CD4-positive, alpha-beta T cell treated with Interleukin-6 at 100 ng/mL for 8 hours (primary cell): ENCODE data around the gene PARD3.
"Not testable (repeated sequence)": the region's sequence is repeated elsewhere in the genome, so short reads cannot be mapped to it uniquely, and the experiment has no call there.

ENCODE experiments used
- DNase-seq: peaks from one replicate; pipeline ENCODE4 v3.0.0-alpha.2; 2020; ENCODE audit warnings: mixed read lengths, low spot score

The PARD3 gene

GRCh38 chr10:34097682-34098081 lies 717.4 kb downstream of the PARD3 start:
- no peak for DNase-seq

DNA sequence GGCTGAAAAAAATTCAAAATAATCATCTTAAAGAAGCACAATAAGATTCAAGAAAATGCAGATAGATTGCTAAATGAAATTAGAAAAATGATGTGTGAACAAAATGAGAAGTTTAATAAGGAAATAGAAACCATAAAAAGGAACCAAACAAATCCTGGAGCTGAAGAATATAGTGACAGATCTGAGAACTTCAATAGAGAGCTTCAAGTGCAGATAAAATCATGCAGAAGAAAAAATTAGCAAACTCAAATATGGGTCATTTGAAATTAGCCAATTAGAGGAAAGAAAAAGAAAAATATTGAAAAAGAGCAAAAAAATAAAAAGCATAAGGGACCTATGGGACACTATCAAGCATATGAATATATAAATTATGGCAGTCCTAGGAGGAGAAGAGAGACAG lies 720.1 kb downstream of the PARD3 start:
- DNase-seq = no peak

DNA sequence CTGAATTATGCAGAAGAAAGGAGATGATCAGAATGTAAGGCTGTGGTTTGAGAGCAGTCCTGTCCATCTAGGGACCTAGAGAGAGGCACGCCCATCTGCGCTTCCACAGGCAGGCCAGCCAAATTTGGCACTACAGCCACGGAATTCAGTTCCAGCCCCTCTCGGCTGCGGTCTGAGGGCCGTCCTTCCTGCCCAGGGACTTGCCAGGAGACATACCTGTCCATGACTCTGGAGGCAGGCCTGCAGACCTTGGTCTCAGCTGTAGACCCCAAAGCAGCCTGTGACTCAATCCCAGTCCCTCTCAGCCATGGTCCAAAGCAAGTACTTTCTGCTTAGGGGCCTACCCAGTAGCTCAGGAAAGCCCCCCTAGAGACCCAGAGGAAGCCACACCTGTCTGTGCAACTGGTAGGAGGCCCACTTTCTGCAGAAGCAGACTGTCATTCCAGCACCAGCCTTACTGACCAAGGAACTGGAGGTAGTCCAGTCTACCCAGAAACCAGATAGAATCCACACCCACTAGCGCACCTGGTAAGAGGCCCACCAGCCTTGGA lies 720.9 kb downstream of the PARD3 start:
- no peak for DNase-seq

- DNase-seq = no peak
These were observed 722.2 kb downstream of the PARD3 start for GRCh38 chr10:34092891-34093290.

DNA sequence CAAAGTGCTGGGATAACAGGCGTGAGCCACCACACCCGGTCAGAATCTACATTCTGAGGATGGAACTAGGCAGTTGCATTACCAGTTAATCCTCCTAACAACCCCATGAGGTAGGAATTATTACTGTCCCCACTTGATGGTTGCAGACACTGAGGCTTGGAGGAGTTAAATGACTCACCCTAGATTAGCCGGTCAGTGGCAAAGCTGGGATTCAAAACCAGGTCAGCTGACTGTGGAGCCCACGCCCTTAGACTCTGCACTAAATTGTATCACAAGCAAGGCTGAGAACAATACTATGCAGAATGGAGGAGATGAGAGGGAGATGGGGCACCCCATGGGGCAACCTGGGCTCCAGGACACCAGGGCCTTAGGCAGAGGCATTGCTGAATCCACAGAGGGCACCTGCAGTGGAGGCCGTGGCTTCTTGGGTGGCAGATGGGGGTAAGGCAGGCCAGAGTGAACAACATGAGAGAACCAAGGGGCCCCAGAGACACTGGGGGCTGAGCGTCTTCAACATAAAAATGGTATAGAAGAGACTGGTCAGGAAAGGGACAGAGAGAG lies 723.4 kb downstream of the PARD3 start:
- no peak for DNase-seq

GRCh38 chr10:34089253-34089652 lies 725.8 kb downstream of the PARD3 start:
- no peak for DNase-seq

DNA sequence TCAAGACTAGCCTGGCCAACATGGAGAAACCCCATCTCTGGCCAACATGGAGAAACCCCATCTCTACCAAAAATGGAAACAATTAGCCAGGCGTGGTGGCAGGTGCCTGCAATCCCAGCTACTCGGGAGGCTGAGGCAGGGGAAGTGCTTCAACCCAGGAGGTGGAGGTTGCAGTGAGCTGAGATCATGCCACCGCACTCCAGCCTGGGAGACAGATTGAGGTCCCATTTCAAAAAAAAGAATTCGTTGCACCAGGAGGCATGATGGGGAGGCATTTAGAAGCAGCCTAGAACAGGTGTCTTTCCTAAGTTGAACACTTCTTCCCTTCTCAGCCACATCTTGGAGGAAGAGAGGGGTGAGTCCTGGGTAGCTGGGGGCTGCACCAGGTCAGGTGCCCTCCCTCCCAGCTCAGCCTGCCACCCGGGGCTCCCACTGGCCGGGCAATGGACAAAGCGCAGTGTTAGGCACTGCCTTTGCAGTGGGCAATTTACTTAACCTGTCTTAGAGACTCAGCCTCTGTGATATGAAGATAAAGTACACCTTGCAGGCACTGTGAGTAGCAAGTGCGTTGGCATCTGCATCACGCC lies 726.8 kb downstream of the PARD3 start:
- DNase-seq = no peak

- DNase-seq = no peak
These were observed 728.0 kb downstream of the PARD3 start for GRCh38 chr10:34087095-34087418.

- DNase-seq = no peak
These were observed 731.5 kb downstream of the PARD3 start for GRCh38 chr10:34083567-34083966.

DNA sequence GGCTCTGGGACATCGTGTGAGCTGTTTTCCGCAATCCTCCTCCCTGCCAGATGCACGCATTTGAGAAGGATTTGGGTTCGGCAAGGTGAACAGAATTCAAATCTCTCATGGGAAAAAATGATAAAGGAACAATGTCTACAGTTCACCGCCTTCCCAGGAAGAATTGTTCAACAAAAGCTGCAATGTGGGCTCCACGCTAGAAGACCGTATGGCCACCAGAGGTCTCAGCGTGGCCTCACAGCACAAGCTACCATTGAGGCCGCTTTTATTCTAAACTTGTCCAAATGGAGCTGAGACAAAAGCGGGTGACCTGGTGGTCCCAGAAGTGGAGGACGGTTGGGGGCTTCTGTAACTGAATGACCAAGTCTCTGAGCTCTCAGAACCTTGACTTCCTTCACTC lies 733.1 kb downstream of the PARD3 start:
- no peak for DNase-seq

DNA sequence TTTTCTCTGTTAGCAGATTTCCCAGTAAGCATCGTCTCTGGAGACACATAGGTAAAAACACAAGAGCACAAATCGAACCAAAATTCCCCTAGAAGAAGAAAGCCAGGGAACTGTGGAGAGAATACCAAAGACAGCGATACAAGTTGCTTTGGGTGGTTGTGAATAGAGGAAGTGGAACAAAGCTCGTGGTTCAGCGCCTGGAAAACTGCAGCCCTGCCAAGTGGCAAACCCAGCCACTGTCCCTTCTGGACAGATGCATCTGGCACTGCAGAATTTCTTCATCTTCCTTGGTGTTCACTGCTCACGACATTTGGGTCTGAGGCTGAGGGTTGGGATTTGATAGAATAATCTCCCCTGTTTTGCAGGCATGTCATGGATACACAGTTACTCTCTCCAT lies 733.8 kb downstream of the PARD3 start:
- DNase-seq = no peak

DNA sequence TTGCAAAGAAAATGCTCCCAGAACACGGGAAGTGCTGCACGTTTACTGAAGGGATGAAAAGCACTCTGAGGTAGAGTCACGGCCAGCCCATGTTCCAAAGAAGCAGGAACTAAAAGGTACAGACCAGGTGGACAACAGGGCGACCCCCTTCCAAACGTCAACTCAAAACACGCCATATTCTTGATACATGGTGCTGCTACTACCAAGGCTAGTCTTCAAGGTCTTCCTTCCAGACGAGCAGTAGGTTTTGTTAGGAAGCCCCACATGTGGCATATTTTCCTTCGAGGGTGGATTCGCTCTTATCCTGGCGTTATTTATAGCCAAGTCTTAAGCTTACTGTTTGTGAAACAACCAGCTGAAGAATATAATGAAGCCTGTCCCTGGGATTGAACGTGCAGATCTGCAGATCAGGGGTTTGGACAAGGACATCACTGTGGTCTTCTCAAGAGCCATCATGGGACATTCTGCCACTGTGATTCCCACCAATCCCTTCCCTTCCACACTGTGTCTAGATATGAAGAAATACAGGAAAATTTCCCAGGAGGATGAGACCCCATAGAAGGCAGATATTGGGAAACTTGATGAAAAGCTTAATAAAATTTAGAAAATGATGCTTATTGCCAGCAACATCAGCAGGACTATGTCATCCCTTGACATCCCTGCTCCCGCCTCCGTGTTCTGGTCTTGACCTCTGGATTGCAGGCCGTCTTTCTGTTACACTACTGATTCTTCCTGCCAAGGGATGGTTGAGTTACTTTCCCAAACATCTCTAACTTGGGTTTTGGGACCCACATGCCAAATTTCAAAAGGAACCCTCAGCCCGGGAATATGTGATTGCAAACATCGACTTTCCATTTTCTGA lies 734.4 kb downstream of the PARD3 start:
- no peak for DNase-seq

DNA sequence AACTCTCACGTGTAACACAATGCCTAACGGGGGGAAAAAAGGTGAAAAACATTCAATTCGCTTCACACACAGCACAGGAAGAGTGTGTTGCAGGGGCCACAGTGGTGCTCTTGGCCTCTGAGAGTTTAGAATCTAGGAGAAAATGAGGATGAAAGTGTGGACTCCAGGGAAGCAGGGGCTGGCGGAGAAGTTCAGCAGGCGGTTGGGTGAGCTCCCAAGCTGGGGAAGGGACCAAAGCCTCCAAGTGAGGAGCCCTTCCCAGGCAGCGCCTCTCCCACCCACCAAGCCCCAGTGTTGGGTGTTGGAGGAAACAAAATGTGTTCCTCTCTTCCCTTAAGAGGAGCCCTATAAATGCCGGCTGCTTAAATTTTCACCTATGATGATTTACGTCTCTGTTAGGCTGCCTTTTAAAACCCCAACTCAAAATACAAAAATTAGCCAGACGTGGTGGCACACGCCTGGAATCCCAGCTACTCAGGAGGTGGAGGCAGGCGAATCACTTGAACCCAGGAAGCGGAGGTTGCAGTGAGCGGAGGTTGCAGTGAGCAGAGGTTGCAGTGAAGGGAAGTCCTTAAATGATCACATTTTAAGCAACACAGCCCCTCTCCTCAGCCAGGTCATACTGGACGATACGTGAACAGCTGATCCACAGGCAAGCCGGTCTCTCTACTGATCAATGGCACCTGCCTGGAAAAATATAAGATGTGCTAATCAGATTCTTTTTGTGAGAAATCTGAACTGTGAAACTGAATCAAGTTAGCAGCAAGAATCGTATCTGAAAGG lies 735.2 kb downstream of the PARD3 start:
- no peak for DNase-seq

DNA sequence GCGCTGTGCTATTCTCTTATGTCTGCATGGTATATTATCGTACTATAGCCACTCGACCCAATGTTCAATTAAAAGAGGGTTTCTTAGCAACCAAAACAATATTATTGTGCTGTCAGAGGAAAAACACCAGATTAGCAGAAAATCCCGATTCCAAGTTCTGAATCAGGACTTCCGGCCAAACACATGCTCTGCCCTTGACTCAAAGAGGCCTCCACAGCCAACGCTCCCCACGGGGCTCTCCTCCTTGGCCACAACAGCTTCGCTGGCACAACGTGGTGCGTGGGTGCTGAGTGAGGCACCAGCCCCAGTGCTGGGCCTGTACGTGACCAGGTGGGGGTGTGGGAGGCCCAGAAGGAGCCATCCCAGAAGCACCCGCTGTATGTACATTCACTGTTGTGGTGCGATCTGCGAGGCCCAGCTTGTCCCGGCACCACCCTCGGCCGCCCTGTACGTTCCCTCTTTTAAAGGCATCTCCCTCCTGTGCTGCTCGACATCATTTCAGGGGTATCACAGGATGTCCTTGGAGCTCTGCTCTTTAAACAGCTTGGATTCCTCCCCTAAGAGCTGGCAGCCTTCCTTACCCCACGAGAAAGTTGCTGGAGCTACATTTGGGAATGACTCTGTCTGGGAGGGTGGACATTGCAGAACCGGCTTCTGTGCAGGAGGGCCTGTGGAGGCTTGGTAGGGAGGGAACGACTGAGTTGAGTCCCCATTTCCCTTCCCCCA lies 736.2 kb downstream of the PARD3 start:
- DNase-seq = no peak

DNA sequence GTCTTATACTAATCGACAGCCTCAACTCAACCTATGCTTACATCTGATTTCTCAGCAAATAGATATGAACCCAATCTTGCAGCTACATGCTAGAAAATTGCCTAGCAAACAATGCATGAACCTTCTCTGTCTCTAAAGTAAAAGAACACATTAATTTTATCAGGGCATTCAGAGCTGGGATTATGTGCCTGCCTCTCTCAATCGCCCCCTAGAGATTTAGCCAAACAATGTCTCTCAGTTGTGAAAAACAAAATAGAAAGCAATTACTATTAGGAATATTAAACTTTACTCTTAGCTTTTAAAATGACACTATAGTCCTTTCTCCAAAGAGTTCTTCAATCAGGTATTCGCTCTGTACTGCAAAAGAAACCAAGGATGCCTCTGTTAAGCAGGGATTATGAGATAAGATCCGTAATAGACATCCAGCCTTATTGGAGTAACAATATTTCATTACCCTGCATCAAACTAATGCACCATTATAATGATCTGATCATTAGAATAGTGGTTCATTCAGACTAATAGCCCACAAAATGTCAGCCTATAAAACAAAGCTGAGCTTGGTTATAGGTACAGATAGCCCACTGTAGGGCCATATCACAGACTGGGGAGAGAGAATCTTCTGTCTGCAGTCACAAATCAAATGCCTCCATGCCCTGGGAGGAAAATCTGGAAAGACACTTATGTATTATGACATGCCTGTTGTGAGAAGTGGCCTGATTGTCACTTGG lies 736.9 kb downstream of the PARD3 start:
- no peak for DNase-seq

- DNase-seq = no peak
These were observed 738.7 kb downstream of the PARD3 start for GRCh38 chr10:34076443-34076842.

- no peak for DNase-seq
These were observed 739.7 kb downstream of the PARD3 start for GRCh38 chr10:34075254-34075926.

- DNase-seq = no peak
These were observed 741.0 kb downstream of the PARD3 start for GRCh38 chr10:34074051-34074450.

- DNase-seq = not testable (repeated sequence)
These were observed 747.4 kb downstream of the PARD3 start for GRCh38 chr10:34067741-34068140.

- no peak for DNase-seq
These were observed 751.5 kb downstream of the PARD3 start for GRCh38 chr10:34063592-34063991.

DNA sequence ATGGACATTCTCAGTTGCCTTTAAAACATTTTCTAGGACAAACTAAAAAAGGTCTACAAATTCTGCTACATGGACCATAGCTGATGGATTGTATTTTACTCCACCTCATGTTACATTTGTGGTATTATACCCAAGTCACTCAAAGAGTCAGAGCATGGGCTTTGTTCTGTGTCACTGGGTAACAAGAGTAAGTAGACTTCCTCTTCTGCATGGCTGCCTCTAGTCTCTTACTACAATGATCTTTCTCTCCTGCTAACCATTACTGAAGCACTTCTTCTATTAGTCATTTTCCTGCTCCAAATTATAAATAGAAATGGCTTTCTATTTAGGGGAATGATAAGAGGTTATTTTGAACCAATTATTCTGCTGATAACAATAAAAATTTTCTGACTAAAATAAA lies 753.3 kb downstream of the PARD3 start:
- DNase-seq = no peak
